Osteocyte (in vitro differentiated cells): ENCODE results near the gene MGAT5. TPM values are rescaled to one million over a fixed set of nuclear protein-coding genes. Genes with fewer than 3 reads are reported as not detected.

Experiments
- DNase-seq: peaks from one replicate; pipeline ENCODE4 v3.0.0; 2021; ENCODE audit warnings: mixed read lengths; ENCODE audit not compliant: unreplicated experiment; ENCODE audit errors: extremely low spot score
- H3K27ac Mint-ChIP-seq: one replicate; pipeline ENCODE4 v1.8.0; 2021; ENCODE audit warnings: mild to moderate bottlenecking, mixed read lengths; ENCODE audit not compliant: unreplicated experiment
- H3K27me3 Mint-ChIP-seq: one replicate; pipeline ENCODE4 v1.8.0; 2021; ENCODE audit warnings: mixed read lengths; ENCODE audit not compliant: unreplicated experiment
- H3K36me3 Mint-ChIP-seq: one replicate; pipeline ENCODE4 v1.8.0; 2021; ENCODE audit warnings: mixed read lengths; ENCODE audit not compliant: unreplicated experiment
- H3K4me1 Mint-ChIP-seq: one replicate; pipeline ENCODE4 v1.8.0; 2021; ENCODE audit warnings: mixed read lengths; ENCODE audit not compliant: unreplicated experiment
- H3K4me3 Mint-ChIP-seq: one replicate; pipeline ENCODE4 v1.8.0; 2021; ENCODE audit warnings: mild to moderate bottlenecking, moderate library complexity, mixed read lengths; ENCODE audit not compliant: unreplicated experiment
- H3K9me3 Mint-ChIP-seq: one replicate; pipeline ENCODE4 v1.8.0; 2021; ENCODE audit warnings: mixed read lengths; ENCODE audit not compliant: unreplicated experiment
- total RNA-seq: library from RNA; stranded (reverse); gene quantifications from 2 replicates; pipeline ENCODE4 v1.2.1, GENCODE V29; 2021
- TF ChIP-seq, protein P1 (sequence below): fragments of 200-600 bp; sonication (generic); IDR thresholded peaks from 2 replicates; pipeline ENCODE4 v1.5.0; 2021; ENCODE audit warnings: antibody characterized with exemption, mild to moderate bottlenecking, moderate library complexity

Gene MGAT5
- total RNA-seq, 1 donor from 2014 or later: 22.6 TPM

DNA sequence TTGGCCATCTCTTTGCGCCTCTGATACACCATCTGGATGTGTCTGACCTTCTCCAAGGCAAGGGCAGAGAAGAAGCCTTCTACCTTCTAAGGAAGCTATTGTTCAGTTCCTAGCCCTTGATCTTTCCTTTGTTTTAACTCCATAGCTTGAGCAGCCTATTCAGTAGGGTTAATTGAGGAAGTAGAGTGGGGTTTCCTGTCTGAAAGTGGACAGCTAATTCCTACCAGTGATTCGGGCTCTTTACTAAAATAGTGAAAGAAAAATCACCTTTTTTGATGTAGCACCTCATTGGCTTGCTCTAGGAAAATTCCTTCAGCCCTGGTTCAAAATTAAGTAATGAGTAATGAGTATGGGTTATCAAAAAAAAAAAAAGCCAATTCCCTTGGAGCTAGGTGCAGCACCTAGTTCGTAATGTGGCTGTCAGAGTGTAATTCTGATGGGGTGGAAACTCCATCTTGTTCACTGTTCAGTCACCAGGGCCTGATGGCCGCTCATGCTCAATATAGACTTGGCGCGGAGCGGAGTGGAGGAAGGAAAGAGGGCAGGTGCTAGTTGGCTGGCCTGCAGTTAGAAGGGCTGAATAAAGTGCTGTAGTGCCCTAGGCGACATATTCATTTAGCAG is 2.9 kb upstream of the MGAT5 start:
- no peaks in the 10 kb centered on the region for H3K27me3 Mint-ChIP-seq
- TF ChIP-seq, protein P1, sequence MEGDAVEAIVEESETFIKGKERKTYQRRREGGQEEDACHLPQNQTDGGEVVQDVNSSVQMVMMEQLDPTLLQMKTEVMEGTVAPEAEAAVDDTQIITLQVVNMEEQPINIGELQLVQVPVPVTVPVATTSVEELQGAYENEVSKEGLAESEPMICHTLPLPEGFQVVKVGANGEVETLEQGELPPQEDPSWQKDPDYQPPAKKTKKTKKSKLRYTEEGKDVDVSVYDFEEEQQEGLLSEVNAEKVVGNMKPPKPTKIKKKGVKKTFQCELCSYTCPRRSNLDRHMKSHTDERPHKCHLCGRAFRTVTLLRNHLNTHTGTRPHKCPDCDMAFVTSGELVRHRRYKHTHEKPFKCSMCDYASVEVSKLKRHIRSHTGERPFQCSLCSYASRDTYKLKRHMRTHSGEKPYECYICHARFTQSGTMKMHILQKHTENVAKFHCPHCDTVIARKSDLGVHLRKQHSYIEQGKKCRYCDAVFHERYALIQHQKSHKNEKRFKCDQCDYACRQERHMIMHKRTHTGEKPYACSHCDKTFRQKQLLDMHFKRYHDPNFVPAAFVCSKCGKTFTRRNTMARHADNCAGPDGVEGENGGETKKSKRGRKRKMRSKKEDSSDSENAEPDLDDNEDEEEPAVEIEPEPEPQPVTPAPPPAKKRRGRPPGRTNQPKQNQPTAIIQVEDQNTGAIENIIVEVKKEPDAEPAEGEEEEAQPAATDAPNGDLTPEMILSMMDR: no peak
- H3K36me3 Mint-ChIP-seq: peaks cover 4% of the 10 kb centered on the region
- H3K4me1 Mint-ChIP-seq: peaks cover 9% of the 10 kb centered on the region
- no peak overlapping the region for H3K27ac Mint-ChIP-seq
- no peak overlapping the region for H3K4me3 Mint-ChIP-seq
- H3K9me3 Mint-ChIP-seq: no peaks in the 10 kb centered on the region
- DNase-seq: no peak

DNA sequence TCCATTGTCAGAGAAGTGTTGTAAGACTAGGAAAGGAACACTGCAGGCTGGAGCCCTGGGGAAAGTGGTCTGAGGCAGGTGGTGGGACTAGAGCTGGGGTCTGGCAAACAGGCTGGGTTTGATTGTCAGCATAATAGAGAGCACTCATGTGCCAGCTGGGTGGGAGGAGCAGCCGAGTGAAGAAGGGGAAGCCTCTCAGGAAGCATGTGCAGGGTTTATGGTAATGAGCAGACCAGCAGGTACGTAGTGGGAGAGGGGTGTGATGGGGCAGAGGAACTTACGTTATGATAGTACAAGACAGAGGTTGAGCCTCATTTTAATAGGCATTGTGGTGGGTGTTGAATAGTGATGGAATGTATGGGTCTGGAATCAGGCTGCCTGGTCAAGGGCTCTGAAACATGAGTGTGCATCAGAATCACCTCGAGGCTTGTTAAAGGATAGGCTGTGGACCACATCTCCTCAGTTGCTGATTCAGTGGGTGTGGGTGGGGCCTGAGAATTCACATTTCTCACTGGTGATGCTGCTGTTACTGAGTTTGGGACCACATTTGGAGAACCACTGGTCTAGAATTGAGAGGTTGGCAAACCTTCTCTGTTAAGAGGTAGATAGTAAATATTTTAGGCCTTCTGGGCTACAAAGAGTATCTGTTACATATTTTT is 1.7 kb upstream of the MGAT5 start:
- Mint-ChIP-seq H3K4me3 (no peak overlapping the region), H3K36me3 (peaks cover 4% of the 10 kb centered on the region), H3K4me1 (peaks cover 5% of the 10 kb centered on the region), H3K9me3 (no peaks in the 10 kb centered on the region), H3K27me3 (no peaks in the 10 kb centered on the region), H3K27ac (no peak overlapping the region)
- TF ChIP-seq, protein P1: no peak
- no peak for DNase-seq

DNA sequence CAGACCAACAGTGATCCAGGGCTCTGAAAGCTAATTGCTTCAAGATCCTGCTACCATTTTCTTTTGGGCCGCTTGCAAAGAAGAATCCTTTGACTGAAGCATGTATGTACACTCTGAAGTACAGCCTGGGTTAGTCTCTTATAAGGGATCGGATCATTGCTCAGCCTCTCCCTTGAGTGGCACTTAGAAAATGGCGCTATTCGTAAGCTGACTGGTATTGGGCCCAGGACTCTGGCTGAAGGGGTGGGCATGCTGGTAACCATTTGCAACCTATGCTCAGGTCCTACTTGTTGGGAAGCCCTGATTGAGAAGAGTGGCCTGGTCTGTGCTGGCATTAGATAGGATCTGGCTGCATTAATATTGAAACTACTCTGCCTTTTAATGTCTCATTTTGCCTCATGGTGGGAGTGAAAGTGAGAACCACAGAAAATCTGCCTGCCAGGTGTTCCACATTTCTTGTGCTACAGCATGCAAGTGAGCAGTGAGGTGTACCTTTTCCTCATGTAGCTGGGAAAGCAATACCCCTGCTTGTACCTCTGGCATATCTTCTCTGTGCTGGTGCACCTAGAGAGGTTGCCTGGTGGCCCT is 661 bp upstream of the MGAT5 start:
- no peak for DNase-seq
- peaks cover 4% of the 10 kb centered on the region for H3K36me3 Mint-ChIP-seq
- no peaks in the 10 kb centered on the region for H3K9me3 Mint-ChIP-seq
- TF ChIP-seq, protein P1: no peak
- H3K4me1 Mint-ChIP-seq: peaks cover 5% of the 10 kb centered on the region
- H3K27ac Mint-ChIP-seq: no peak overlapping the region
- H3K4me3 Mint-ChIP-seq: no peak overlapping the region
- no peaks in the 10 kb centered on the region for H3K27me3 Mint-ChIP-seq

DNA sequence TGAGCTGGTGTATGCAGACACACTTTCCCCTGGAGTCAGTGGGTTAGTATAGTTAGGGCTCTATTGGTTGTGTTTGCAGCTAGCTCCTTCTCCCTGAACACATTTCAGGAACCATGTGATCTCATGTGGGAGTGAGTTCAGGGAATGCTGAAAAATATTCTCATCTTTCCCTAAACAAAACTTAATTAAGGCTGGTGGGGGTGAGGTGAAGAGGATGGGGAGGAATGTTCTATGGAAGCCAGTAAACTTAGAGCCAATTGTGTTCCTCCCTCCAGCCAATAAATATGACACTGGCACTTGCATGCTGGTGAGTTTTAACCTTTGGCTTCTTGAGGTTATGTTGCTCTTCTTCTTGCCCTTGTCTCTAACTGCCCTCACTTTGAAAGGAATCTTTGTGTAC is 952 bp downstream of the MGAT5 start:
- Mint-ChIP-seq H3K4me1 (peaks cover 12% of the 10 kb centered on the region), H3K9me3 (no peaks in the 10 kb centered on the region), H3K27ac (no peak overlapping the region), H3K27me3 (no peaks in the 10 kb centered on the region), H3K36me3 (peaks cover 4% of the 10 kb centered on the region), H3K4me3 (no peak overlapping the region)
- DNase-seq: no peak
- TF ChIP-seq, protein P1: no peak

DNA sequence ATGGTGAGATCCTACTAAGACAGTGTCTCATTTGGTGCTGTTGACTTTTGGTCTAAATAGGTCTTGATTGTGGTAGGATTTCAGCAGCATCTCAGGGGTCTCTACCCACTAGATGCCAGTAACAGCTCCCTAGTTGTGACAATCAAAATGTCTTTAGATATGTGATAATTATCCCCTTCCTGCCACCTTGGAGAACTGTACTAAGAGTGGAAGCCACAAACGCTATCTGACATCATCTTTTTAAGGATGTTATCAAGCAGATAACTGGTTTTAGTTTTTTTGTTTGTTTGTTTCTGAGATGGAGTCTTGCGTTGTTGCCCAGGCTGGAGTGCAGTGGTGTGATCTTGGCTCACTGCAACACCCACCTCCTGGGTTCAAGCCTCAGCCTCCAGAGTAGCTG is 3.1 kb downstream of the MGAT5 start:
- H3K36me3 Mint-ChIP-seq: peaks cover 4% of the 10 kb centered on the region
- H3K4me3 Mint-ChIP-seq: no peak overlapping the region
- peaks cover 31% of the 10 kb centered on the region for H3K4me1 Mint-ChIP-seq
- no peaks in the 10 kb centered on the region for H3K9me3 Mint-ChIP-seq
- H3K27ac Mint-ChIP-seq: no peak overlapping the region
- TF ChIP-seq, protein P1: no peak
- no peak for DNase-seq
- H3K27me3 Mint-ChIP-seq: no peaks in the 10 kb centered on the region
